ENCODE data around the gene MS4A5. TPM values are rescaled to one million over a fixed set of nuclear protein-coding genes. Genes with fewer than 3 reads are reported as not detected.
"Not testable (repeated sequence)": the region's sequence is repeated elsewhere in the genome, so short reads cannot be mapped to it uniquely, and the experiment has no call there.

MS4A5 gene
- polyA plus RNA-seq, 1 of the 3 experiments (the other 2 are of a cell fraction), result not detected

- H3K9me3 ChIP-seq, result no peaks in the 10 kb centered on the region; the same call in 1 of the 2 replicates
- peak overlapping the region; percentile 67 for H3K4me2 ChIP-seq
- H3F3A ChIP-seq (replicated peaks; ENCODE audit: insufficient read depth), result no peaks in the 10 kb centered on the region
- TF ChIP-seq EP300 (IDR thresholded peaks at IDR 0.05; ENCODE audit: borderline replicate concordance in 1 of 2, low read depth in 1 of 2, low read length in 1 of 2) (no peak), TCF12 (IDR thresholded peaks at IDR 0.05) (no peak), NRF1 (IDR thresholded peaks at IDR 0.05; ENCODE audit: low read depth, low read length) (no peak)
- H3K4me3 ChIP-seq (ENCODE audit: low read depth in 2 of 2, low read length in 1 of 2), result peak overlapping the region in 1 of 2 experiments; percentile 65; a peak in 1 of 4 replicates
- H3K9me2 ChIP-seq, result no peaks in the 10 kb centered on the region
- H3K79me2 ChIP-seq (ENCODE audit: insufficient read depth), result no peaks in the 10 kb centered on the region
- no peak overlapping the region for H3K9ac ChIP-seq
- H4K20me1 ChIP-seq (ENCODE audit: insufficient read depth), result no peaks in the 10 kb centered on the region
- no peak overlapping the region for H2AFZ ChIP-seq (ENCODE audit: low read depth)
- no peaks in the 10 kb centered on the region for H3K36me3 ChIP-seq (replicated peaks in 1 of 2; ENCODE audit: control insufficient read depth in 1 of 2, insufficient read depth in 2 of 2, low read length in 1 of 2)
- H3K27me3 ChIP-seq (ENCODE audit: insufficient read depth), result no peaks in the 10 kb centered on the region
- ChIA-PET CTCF (no interaction called here), POLR2A (no interaction called here)
- H3K27ac ChIP-seq (ENCODE audit: low read depth in 2 of 2, low read length in 1 of 2), result no peak overlapping the region
- H3K4me1 ChIP-seq (ENCODE audit: control insufficient read depth in 1 of 2, insufficient read depth in 2 of 2, low read depth in 1 of 2, low read length in 1 of 2), result no peaks in the 10 kb centered on the region
- no peak for DNase-seq
Observed at GRCh38 chr11:60447070-60447469, 17.7 kb downstream of the MS4A5 start.

GRCh38 chr11:60447846-60448245 lies 18.5 kb downstream of the MS4A5 start:
- Histone ChIP-seq H3K9ac (no peak overlapping the region), H3K4me2 (no peak overlapping the region)

DNA sequence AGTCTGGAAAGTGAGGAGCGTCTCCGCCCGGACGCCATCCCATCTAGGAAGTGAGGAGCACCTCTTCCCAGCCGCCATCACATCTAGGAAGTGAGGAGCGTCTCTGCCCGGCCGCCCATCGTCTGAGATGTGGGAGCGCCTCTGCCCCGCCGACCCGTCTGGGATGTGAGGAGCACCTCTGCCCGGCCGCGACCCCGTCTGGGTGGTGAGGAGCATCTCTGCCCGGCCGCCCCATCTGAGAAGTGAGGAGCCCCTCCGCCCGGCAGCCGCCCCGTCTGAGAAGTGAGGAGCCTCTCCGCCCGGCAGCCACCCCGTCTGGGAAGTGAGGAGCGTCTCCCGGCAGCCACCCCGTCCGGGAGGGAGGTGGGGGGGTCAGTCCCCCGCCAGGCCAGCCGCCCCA lies 21.8 kb downstream of the MS4A5 start:
- H2AFZ ChIP-seq (ENCODE audit: low read depth); H3K9ac ChIP-seq; DNase-seq; H3K27me3 ChIP-seq (ENCODE audit: insufficient read depth); H3K4me2 ChIP-seq; H3K4me1 ChIP-seq (ENCODE audit: control insufficient read depth in 1 of 2, insufficient read depth in 2 of 2, low read depth in 1 of 2, low read length in 1 of 2); H3K27ac ChIP-seq (ENCODE audit: low read depth in 2 of 2, low read length in 1 of 2); H4K20me1 ChIP-seq (ENCODE audit: insufficient read depth); CTCF ChIA-PET; H3K79me2 ChIP-seq (ENCODE audit: insufficient read depth); POLR2A ChIA-PET; H3K9me3 ChIP-seq; H3K36me3 ChIP-seq (replicated peaks in 1 of 2; ENCODE audit: control insufficient read depth in 1 of 2, insufficient read depth in 2 of 2, low read length in 1 of 2); H3F3A ChIP-seq (replicated peaks; ENCODE audit: insufficient read depth); H3K4me3 ChIP-seq (ENCODE audit: low read depth in 2 of 2, low read length in 1 of 2); H3K9me2 ChIP-seq: not testable (repeated sequence)
- 46% methylated on average over 7 of the region's 32 CpGs for WGBS (ENCODE audit: low lambda C conversion rate)

More at GRCh38 chr11:60447846-60448245, 18.5 kb downstream of the MS4A5 start:
- ChIA-PET POLR2A (no interaction called here), CTCF (no interaction called here)
- Histone ChIP-seq H3K36me3 (replicated peaks in 1 of 2; ENCODE audit: control insufficient read depth in 1 of 2, insufficient read depth in 2 of 2, low read length in 1 of 2) (no peaks in the 10 kb centered on the region), H3K27me3 (ENCODE audit: insufficient read depth) (no peaks in the 10 kb centered on the region), H2AFZ (ENCODE audit: low read depth) (no peak overlapping the region), H3K4me3 (ENCODE audit: low read depth in 2 of 2, low read length in 1 of 2) (no peak overlapping the region), H4K20me1 (ENCODE audit: insufficient read depth) (no peaks in the 10 kb centered on the region), H3K9me3 (no peaks in the 10 kb centered on the region; the same call in 1 of the 2 replicates), H3K4me1 (ENCODE audit: control insufficient read depth in 1 of 2, insufficient read depth in 2 of 2, low read depth in 1 of 2, low read length in 1 of 2) (no peaks in the 10 kb centered on the region), H3K9me2 (no peaks in the 10 kb centered on the region), H3F3A (replicated peaks; ENCODE audit: insufficient read depth) (no peaks in the 10 kb centered on the region), H3K79me2 (ENCODE audit: insufficient read depth) (no peaks in the 10 kb centered on the region), H3K27ac (ENCODE audit: low read depth in 2 of 2, low read length in 1 of 2) (no peak overlapping the region)
- no peak for DNase-seq
- no peak for TF ChIP-seq NFIC (IDR thresholded peaks at IDR 0.05; ENCODE audit: borderline replicate concordance)

DNA sequence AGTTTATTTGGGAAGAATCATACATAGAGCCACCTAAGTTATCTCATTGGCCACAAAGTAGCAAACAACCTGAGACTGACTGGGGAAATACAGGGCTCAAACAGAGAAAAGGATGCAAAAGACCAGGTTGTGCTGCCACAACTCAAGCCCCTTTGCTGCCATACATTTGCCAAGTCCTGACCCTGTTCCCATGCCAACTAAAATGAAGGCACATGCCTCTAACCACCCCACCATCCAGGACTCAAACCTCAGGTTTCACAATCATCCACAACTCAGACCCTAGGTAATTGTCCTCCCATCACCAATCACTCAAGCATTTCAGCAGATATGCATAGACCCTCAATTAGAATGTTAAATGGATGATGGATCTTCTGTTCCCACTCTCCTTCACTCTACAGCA lies 24.8 kb downstream of the MS4A5 start:
- no peaks in the 10 kb centered on the region for H3K79me2 ChIP-seq (ENCODE audit: insufficient read depth)
- H3K9me2 ChIP-seq, result no peaks in the 10 kb centered on the region
- no peaks in the 10 kb centered on the region for H4K20me1 ChIP-seq (ENCODE audit: insufficient read depth)
- H3K4me2 ChIP-seq, result no peak overlapping the region
- no peaks in the 10 kb centered on the region for H3K36me3 ChIP-seq (replicated peaks in 1 of 2; ENCODE audit: control insufficient read depth in 1 of 2, insufficient read depth in 2 of 2, low read length in 1 of 2)
- no peaks in the 10 kb centered on the region for H3K4me1 ChIP-seq (ENCODE audit: control insufficient read depth in 1 of 2, insufficient read depth in 2 of 2, low read depth in 1 of 2, low read length in 1 of 2)
- no peak overlapping the region for H3K9ac ChIP-seq
- H3K27ac ChIP-seq (ENCODE audit: low read depth in 2 of 2, low read length in 1 of 2), result no peak overlapping the region
- ChIA-PET POLR2A (no interaction called here), CTCF (no interaction called here)
- H2AFZ ChIP-seq (ENCODE audit: low read depth), result no peak overlapping the region
- no peaks in the 10 kb centered on the region for H3K9me3 ChIP-seq
- DNase-seq, result no peak
- TF ChIP-seq GABPA (IDR thresholded peaks at IDR 0.05; ENCODE audit: low read depth) (no peak), NRF1 (IDR thresholded peaks at IDR 0.05; ENCODE audit: low read depth, low read length) (no peak), RFX5 (IDR thresholded peaks at IDR 0.05; ENCODE audit: low read length) (no peak), EZH2phosphoT487 (IDR thresholded peaks at IDR 0.05; ENCODE audit: borderline replicate concordance, low read depth) (no peak)
- TF ChIP-seq, protein P1, sequence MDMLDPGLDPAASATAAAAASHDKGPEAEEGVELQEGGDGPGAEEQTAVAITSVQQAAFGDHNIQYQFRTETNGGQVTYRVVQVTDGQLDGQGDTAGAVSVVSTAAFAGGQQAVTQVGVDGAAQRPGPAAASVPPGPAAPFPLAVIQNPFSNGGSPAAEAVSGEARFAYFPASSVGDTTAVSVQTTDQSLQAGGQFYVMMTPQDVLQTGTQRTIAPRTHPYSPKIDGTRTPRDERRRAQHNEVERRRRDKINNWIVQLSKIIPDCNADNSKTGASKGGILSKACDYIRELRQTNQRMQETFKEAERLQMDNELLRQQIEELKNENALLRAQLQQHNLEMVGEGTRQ (IDR thresholded peaks at IDR 0.05; ENCODE audit: borderline replicate concordance, low read depth, low read length), result no peak
- no peaks in the 10 kb centered on the region for H3F3A ChIP-seq (replicated peaks; ENCODE audit: insufficient read depth)
- no peaks in the 10 kb centered on the region; the same call in 1 of the 2 replicates for H3K27me3 ChIP-seq (ENCODE audit: insufficient read depth)
- no peak overlapping the region for H3K4me3 ChIP-seq (ENCODE audit: low read depth in 2 of 2, low read length in 1 of 2)
